ENCODE measurements around the gene EXOC4.
"Not testable (repeated sequence)": the region's sequence is repeated elsewhere in the genome, so short reads cannot be mapped to it uniquely, and the experiment has no call there.

EXOC4 gene

DNA sequence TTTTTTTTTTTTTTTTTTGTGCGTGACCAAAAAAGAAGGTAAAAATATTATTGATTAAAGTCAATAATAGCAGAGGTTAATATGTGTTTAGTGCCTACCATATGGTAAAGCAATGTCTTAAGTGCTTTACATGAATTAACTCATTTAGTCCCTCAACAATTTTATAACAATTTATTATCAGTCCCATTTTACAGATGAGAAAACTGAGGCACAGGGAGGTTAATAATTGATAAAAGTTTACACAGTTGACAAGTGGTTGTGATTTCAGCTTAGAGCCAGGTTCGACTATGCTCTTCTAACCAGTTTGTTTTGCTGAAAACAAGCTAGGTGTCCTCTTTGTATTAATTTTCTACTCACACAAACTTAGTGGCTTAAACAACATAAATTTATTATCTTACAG lies 67.0 kb downstream of the EXOC4 start:
- DNase-seq: no peak

DNA sequence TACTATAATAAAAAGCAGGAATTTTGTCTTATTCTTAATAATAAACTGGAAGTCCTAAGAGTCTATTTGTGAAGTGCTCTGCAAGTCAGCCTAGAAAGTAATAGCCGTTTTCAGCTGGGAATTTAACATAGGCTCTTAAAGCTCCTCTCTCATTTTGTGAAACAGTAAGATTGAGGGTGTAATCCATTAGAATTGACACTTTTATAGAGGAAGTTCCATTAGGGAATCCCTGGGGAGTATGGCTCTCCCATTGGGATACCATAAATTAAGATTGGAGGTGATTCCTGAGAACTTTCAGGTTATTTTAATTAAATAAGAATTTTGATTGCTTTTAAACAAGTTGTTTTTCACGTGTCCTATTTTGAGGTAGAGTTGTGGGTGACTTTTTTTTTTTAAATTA lies 68.0 kb downstream of the EXOC4 start:
- no peak for DNase-seq

DNA sequence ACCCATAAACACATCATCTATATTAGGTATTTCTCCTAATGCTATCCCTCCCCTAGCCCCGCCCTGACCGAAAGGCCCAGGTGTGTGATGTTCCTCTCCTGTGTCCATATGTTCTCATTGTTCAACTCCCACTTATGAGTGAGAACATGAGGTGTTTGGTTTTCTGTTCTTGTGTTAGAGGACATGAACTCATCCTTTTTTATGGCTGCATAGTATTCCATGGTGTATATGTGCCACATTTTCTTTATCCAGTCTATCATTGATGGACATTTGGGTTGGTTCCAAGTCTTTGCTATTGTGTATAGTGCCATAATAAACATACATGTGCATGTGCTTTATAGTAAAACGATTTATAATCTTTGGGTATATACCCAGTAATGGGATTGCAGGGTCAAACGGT lies 68.5 kb downstream of the EXOC4 start:
- DNase-seq: not testable (repeated sequence)

DNA sequence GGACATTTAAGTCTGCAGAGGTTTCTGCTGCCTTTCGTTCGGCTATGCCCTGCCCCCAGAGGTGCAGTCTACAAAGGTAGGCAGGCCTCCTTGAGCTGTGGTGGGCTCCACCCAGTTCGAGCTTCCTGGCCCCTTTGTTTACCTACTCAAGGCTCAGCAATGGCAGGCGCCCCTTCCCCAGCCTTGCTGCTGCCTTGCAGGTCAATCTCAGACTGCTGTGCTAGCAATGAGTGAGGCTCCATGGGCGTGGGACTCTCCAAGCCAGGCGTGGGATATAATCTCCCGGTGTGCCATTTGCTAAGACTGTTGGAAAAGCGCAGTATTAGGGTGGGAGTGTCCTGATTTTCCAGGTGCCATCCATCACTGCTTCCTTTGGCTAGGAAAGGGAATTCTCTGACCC lies 73.9 kb downstream of the EXOC4 start:
- DNase-seq: not testable (repeated sequence)

DNA sequence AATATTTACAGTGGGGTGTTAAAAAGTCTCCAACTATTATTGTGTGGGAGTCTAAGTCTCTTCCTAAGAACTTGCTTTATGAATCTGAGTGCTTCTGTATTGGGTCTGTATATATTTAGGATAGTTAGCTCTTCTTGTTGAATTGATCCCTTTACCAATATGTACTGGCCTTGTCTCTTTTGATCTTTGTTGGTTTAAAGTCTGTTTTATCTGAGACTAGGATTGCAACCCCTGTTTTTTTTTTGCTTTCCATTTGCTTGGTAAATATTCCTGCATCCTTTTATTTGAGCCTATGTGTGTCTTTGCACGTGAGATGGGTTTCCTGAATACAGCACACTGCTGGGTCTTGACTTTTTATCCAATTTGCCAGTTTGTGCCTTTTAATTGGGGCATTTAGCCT lies 75.1 kb downstream of the EXOC4 start:
- DNase-seq: not testable (repeated sequence)

DNA sequence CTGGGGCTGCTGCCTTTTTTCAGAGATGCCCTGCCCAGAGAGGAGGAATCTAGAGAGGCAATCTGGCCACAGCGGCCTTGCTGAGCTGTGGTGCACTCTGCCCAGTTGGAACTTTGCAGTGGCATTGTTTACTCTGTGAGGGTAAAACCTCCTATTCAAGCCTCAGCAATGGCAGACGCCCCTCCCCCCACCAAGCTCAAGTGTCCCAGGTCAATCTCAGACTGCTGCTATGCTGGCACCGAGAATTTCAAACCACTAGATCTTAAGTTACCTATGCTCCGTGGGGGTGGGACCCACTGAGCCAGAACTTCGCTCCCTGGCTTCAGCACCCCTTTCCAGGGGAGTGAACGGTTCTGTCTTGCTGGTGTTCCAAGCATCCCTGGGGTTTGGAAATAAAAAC lies 77.2 kb downstream of the EXOC4 start:
- DNase-seq: no peak

DNA sequence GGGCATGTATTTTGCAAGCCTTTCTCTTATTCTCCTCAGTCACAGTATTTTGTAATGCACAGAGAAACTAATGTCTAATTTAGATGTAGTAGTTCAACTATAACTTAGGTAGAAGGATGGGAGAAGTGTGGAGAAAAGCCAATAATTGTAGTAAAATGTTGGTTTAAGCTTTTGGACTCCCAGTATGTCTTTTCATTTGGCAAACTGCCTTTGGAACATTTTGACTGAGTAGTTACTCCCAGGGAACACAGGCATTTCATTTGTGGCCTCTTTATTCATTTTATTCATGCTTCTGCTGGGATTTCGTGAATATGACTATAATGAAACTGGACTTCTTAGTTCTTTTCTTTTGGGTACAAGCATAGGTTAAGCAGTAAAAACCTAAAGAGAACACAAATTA lies 79.0 kb downstream of the EXOC4 start:
- no peak for DNase-seq

DNA sequence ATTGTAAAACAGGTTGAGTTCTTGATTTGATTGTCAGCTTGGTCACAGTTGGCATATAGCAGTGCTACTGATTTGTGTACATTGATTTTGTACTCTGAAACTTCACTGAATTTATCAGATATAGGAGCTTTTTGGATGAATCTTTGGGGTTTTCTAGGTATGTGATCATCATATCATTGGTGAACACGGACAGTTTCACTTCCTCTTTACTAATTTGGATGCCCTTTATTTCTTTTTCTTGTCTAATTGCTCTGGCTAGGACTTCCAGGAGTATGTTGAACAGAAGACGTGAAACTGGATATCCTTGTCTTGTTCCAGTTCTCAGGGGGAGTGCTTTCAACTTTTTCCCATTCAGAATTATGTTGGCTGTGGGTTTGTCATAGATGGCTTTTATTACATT lies 86.9 kb downstream of the EXOC4 start:
- DNase-seq: no peak

DNA sequence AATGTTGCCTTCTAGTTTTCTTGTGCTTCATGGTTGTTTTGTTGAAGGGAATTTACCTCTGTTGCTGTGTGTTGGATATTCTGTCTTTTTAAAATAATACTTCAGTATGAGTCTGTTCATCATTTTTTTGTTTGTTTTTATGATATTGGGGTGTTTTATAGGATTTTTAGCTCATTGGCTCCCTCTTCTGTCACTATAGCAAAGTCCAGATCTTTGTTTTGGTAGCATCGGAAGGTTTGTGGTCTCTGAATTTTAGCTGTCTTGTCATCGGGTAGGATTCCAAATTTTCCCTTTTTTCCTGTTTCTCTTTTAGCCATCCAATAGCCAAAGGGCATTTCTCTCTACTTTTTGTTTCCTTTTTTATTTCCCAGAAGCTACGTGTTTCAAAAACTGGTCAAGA lies 91.4 kb downstream of the EXOC4 start:
- no peak for DNase-seq

DNA sequence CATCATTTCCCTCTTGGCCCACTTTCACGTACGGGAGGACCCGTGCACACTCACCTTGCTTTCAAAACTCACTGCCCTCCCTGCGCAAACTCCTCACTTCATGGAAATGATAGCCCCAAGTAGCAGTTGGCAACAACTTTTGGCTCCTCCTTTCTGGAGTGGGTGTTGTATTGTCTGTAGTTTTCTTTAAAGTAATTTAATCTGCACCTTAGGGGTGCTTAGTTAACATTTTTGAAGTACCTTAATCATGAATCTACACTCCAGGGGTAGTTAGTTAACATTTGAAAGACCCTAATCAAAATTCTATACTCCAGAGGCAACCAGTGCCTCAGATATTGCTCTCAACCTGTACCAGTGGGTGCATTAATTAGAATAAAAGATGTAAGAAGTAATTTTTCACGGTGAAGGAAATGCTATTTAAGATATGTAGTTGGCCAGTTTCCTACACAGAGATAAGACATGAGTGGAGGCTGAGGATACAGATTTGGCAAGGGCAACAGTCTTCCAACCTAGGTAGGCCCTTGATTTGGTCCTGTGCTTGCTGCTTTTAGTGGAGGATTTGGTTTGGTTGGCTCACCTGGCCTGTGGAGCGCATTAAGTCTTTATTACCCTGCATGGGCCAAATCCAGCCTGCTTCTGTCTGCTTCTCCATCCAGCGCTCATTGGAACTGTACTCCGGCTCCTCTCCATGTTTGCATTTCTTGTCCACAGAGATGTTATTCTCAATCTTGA lies 93.0 kb downstream of the EXOC4 start:
- DNase-seq: no peak

DNA sequence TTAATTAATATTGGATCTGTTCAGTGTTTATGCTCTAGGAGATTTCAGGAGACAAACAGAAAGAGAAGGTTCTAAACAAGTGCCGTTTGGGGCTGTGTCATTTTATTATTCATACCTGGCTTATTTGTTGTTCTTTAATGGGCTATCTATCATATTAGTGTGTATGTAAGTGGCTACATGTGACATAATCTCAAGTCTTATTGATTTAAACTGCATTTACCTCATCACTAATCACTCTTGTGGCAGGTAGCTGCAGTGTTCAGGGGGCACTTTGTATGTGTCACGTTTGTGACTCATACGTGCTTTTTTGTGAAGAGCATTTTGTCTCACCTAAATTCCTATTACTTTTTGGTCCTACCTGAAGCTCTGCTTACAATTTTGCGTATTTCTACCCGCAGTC lies 95.4 kb downstream of the EXOC4 start:
- no peak for DNase-seq

DNA sequence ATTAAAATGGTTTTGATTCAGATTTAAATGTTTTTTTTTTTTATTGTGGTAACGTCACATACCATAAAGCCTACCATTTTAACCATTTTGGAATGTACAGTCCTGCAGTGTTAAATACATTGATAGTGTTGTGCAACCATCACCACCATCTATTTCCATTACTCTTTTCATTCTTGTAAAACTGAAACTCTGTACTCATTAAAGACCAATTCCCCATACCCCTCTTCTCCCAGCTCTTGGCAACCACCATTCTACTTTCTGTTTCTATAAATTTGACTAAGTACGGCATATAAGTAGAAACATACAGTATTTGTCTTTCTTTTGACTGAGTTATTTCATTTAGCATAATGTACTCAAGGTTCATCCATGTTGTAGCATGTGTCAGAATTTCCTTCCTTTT lies 96.2 kb downstream of the EXOC4 start:
- no peak for DNase-seq

DNA sequence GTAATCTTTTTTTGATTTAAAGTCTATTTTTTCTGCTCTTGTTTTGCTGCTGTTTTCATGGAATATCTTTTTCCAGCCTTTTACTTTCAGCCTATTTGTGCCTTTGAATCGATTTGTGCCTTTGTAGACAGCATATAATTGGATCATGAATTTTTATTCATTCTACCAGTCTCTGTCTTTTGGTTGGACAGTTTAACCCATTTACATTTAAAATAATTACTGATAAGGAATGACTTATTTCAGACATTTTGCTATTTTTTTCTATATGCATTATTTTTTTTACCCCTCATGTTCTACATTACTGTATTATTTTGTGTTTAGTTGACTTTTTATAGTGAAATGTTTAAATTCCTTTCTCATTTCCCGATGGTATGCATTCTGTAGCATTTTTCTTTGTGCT lies 99.6 kb downstream of the EXOC4 start:
- DNase-seq: no peak

DNA sequence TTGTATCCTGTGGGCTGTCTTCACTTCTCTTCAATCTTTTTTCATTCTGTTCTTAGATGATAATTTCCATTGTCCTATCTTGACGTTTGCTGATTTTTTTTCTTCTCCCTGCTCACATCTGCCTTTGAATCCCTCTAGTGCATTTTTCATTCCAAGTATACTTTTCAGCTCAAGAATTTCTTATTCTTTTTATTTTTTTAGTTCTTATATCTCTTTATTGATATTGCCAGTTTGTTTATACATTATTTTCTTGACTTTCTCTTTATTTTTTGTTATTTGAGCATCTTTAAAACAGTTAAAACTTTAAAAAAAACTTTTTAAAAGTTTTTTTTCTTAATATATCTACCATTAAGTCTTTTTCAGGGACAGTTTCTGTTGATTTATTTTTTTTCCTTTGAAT lies 100.9 kb downstream of the EXOC4 start:
- no peak for DNase-seq

DNA sequence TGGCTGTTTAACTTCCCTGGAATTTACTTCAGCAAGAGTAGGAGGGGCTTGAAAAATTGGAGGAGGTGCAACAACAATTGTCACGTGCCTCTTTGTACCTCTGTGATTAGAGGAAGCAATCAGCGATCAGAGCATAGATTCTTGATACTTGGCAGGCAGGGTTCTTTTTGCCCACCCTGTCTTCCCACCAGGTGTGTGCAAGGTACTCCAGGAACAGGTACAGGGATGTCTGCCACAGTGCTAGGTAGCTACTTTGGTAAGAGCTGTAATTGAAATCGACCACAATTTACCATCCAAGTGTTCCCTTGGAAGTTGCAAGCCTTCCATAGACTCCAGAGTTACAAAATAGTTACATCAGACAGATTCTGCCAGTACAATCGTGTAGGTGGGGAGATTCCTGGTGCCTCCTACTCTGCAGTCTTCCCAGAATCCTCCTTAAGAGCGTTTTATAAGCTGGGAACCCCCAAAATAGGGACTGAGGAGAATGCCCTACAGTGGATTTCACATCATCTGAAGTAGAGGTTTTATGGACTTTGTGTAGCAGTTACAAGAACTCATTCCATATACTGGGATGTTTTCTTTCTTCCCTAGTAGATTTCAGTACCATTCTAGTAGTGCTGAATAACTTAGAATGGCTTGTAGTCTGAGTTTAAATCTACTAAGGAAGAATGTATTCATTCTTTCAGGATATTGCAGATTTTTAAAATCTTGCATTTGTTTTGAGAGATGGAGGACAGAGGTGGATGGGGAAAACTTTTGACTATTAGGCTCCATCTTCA lies 101.9 kb downstream of the EXOC4 start:
- no peak for DNase-seq

DNA sequence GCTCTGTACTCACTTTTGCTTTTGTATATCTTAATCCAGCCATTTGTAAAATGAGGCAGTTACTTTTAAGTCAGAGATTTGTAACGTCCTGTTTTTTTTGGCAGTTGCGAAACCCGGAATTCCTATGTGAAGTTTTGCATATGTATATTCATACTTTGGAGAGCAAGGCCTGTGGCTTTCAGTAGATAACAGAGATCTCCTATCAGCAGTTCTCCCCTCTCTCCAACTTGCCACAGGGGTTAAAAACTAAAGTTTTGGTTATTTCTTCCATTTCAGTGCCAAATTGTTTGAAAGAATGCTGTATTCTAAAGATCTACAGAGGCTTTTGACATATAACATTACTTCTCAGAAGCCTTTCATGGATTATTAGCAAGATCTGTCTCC lies 102.4 kb downstream of the EXOC4 start:
- DNase-seq: no peak

DNA sequence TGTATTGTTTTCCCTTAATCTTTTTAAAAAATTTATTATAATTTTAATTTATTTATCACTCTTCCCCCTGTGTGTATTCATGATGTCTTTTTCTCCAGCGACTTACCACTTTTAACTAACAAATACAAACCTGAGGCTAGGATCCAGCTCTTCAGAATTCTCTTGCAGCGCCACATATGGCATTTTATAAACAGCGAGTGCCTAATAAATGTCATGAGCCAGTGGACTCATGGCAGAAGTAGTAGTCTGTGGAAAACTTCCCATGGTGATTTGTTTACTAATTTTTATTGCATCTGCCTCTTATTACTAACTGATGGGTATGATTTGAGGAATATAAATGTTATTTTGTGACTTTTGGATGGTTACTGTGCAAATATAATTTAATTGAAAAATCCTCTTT lies 102.9 kb downstream of the EXOC4 start:
- no peak for DNase-seq

DNA sequence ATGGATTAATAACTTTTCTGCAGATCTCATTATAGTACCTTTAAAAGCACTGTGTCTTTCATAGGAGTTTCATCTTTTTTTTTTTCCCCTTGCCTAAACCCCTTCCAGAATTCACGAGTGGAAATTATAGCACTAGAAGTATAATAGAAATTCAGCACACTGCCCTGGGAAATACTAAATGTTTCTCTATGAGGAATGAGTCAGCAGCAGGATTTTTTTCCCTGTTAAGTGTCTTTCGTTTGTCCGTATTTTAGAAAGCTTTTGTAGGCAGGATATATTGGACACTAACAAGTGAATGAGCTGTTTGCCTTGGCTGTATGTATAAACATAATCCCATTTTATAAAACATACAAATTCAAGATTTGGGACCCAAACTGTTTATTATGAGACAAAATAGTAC lies 105.8 kb downstream of the EXOC4 start:
- DNase-seq: no peak

DNA sequence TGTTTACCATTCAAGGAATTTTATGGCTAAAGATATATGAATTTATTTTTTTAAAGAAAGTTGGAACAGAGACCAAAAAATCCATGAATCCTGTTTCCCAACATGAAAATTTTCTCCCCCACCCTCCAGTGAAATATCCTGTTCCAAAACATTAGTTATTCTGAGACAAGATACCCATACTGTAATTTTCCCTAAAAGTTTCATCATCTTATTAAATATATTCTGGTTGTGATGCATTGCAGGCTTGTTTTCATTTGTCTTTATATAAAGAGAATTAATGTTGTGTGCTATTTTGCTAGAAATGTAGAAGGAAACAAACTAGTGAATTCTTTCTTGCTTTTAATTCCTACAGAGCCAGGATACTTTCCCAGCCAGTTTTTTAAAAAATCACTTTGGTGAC lies 106.6 kb downstream of the EXOC4 start:
- no peak for DNase-seq

DNA sequence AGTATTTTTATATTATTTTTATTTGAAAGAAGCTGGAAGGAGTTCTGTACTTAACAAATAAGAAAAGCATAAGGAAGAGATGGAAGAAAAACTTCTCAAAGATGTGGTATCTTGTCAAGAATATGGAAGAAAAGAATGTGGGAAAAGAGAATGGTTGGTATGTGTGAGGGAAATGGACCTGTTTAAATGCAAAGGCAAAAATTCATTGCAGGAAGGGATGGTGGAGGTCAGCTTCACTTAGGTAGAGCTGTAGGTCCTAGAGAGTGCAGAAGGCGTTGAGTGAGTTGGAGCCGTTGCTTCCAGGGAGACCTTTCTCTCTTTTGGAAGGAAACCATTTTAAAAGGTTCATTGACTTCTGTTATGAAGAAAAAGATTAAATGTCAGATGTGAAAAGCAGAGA lies 107.3 kb downstream of the EXOC4 start:
- DNase-seq: no peak

DNA sequence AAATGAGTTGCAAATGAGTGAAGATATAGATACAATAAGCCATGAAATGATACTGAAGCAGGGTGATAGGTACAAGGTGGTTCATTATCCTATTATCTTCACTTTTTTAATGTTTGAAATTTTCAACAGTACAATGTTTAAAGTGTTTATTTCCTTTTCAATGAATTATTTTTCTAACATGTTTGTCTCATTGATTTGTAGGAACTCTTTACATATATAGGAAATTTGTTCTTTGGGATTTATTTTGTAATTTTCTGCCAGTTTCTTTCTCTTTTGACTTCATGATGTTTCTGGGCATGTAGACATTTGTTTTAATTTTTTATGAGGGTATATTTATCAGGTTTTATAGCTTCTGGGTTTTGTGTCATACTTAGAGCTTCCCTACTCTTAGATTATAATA lies 108.9 kb downstream of the EXOC4 start:
- no peak for DNase-seq

DNA sequence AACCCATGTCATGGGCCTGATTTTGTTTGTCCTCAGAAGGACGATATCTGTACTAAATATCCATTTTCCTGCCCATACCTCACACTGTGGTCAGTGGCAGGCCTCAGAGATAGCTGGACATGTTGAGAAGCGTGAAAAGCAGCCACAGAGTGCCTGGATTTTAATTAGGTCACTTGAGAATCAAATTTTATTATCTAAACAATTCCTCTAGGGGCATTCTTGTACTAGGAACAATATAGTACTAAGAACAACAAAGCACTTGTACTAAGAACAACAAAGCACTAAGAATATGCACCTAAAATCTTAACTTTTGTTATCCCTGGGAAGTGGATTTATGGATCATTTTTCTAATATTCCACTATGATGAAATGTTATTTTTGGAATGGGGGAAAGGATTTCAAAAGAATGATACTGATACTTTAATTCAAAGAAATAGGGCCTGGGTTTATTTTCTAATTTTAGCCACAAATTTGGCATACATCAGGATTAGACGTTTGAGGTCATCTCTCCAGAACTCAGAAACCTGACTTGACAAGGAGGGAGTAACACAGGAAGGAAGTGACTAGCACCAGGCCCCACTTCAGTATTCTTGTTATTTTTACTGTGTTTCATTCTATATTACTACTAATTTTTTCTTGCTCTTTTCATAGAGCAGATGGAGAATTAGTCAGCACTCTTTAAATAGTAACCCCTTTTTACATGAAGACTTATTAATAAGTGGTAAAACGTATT lies 112.2 kb downstream of the EXOC4 start:
- DNase-seq: no peak

DNA sequence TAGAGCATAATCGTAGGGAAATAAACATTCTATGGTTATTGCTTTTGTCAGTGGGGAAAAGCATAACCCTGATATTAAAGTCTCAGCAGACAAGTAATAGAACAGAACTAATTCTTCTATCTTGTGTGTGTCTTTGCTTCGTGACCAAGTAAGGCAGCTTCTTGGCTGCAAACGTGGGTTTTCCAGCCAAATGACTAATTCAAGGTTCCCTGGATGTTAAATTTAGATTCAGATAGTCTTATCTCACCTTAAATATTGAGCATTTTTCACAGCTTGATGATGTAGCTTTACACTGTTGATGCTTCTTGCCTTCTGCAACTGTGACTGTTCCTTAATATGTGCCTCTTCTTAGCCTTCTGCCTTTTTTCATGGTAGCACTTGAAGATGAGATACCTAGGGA lies 113.0 kb downstream of the EXOC4 start:
- DNase-seq: no peak

DNA sequence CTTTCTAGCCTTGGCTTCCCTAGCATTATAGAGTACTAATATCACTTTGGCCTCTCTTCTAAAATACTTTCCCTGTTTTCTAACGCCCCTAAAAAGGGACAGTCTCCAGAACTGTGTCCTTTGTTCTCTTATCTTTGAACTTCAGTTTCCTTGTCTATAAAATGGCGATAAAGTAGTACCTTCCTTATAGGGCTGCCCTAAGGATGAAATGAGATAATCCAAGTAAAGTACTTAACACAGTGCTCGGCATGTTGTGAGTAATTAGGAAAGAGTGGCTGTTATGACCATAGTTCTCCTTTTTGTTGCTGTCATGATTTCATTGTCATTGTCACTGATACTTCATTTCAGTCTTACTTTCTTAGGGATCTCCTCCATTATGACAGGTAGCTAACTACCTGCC lies 114.7 kb downstream of the EXOC4 start:
- no peak for DNase-seq

Data from stimulated activated CD4-positive, alpha-beta T cell treated with anti-CD3 and anti-CD28 coated beads, Interleukin-15, amount 100 ng/mL, for 24 hours (primary cell).